KMS-11 (cell line): ENCODE results near the gene CNDP1.

ENCODE experiments used
- H2AFZ ChIP-seq: fragments of 200-600 bp; sonication (generic); 2 replicates; pipeline ENCODE4 v1.6.1; 2016; ENCODE audit warnings: antibody characterized with exemption, mixed run types, low read depth
- H3K27ac ChIP-seq: fragments of 200-600 bp; sonication (generic); 2 replicates; pipeline ENCODE4 v1.6.1; 2016; ENCODE audit warnings: mild to moderate bottlenecking, mixed run types
- H3K27me3 ChIP-seq: fragments of 200-600 bp; sonication (generic); 2 replicates; pipeline ENCODE4 v1.6.1; 2017; ENCODE audit warnings: mild to moderate bottlenecking, low read depth, mixed run types, moderate library complexity; ENCODE audit not compliant: insufficient read depth
- H3K36me3 ChIP-seq: fragments of 200-600 bp; sonication (generic); 2 replicates; pipeline ENCODE4 v1.6.1; 2017; ENCODE audit warnings: mild to moderate bottlenecking, mixed run types; ENCODE audit not compliant: insufficient read depth
- H3K4me1 ChIP-seq: fragments of 200-600 bp; sonication (generic); 2 replicates; pipeline ENCODE4 v1.6.1; 2016; ENCODE audit warnings: mild to moderate bottlenecking, low read depth, mixed run types; ENCODE audit not compliant: poor library complexity, severe bottlenecking
- H3K4me2 ChIP-seq: fragments of 200-600 bp; sonication (generic); 2 replicates; pipeline ENCODE4 v1.7.0; 2016; ENCODE audit warnings: mild to moderate bottlenecking, mixed run types
- H3K4me3 ChIP-seq: fragments of 200-600 bp; sonication (generic); IDR thresholded peaks from 2 replicates; pipeline ENCODE4 v1.6.1; 2017; ENCODE audit warnings: low read depth, low read length, mixed read lengths; ENCODE audit not compliant: insufficient read depth
- H3K79me2 ChIP-seq: fragments of 200-600 bp; sonication (generic); 2 replicates; pipeline ENCODE4 v1.6.1; 2016; ENCODE audit warnings: low read depth, mixed run types; ENCODE audit not compliant: insufficient read depth
- H3K9ac ChIP-seq: fragments of 200-600 bp; sonication (generic); 2 replicates; pipeline ENCODE4 v1.6.1; 2016; ENCODE audit warnings: mild to moderate bottlenecking, mixed run types
- H4K20me1 ChIP-seq: fragments of 200-600 bp; sonication (generic); 2 replicates; pipeline ENCODE4 v1.6.1; 2016; ENCODE audit warnings: mild to moderate bottlenecking, mixed run types; ENCODE audit not compliant: insufficient read depth
- CTCF ChIP-seq: fragments of 200-600 bp; sonication (generic); conservative IDR thresholded peaks from 2 replicates; pipeline ENCODE4 v1.6.1; 2017; ENCODE audit warnings: low read depth, mild to moderate bottlenecking, antibody characterized with exemption, low read length, moderate library complexity, mixed read lengths

Gene CNDP1

GRCh38 chr18:74546751-74547530, 12.6 kb downstream of the CNDP1 start:
- H4K20me1 ChIP-seq: no peaks in the 10 kb centered on the region
- no peak overlapping the region for H3K9ac ChIP-seq
- no peaks in the 10 kb centered on the region for H3K36me3 ChIP-seq
- H3K4me1 ChIP-seq: peaks cover 53% of the 10 kb centered on the region
- no peak for TF ChIP-seq CTCF
- no peak overlapping the region for H3K27ac ChIP-seq
- H3K4me2 ChIP-seq: peak overlapping the region; percentile 26
- H3K79me2 ChIP-seq: no peaks in the 10 kb centered on the region
- no peak overlapping the region for H3K4me3 ChIP-seq
- no peak overlapping the region for H2AFZ ChIP-seq
- H3K27me3 ChIP-seq: no peaks in the 10 kb centered on the region

- Histone ChIP-seq H3K27ac (no peak overlapping the region), H2AFZ (no peak overlapping the region), H3K79me2 (no peaks in the 10 kb centered on the region), H3K4me2 (no peak overlapping the region), H3K4me1 (peaks cover 49% of the 10 kb centered on the region), H4K20me1 (no peaks in the 10 kb centered on the region), H3K9ac (no peak overlapping the region), H3K36me3 (no peaks in the 10 kb centered on the region), H3K27me3 (no peaks in the 10 kb centered on the region), H3K4me3 (no peak overlapping the region)
- no peak for TF ChIP-seq CTCF
Observed at GRCh38 chr18:74547860-74548259, 13.6 kb downstream of the CNDP1 start.

- no peak for TF ChIP-seq CTCF
- no peaks in the 10 kb centered on the region for H3K27me3 ChIP-seq
Observed at GRCh38 chr18:74549591-74550104, 15.3 kb downstream of the CNDP1 start.

GRCh38 chr18:74550886-74551285, 16.6 kb downstream of the CNDP1 start:
- H3K4me3 ChIP-seq: no peak overlapping the region
- no peaks in the 10 kb centered on the region for H3K79me2 ChIP-seq
- peaks cover 26% of the 10 kb centered on the region for H3K4me1 ChIP-seq
- H2AFZ ChIP-seq: no peak overlapping the region
- no peak overlapping the region for H3K4me2 ChIP-seq
- H4K20me1 ChIP-seq: no peaks in the 10 kb centered on the region
- no peak for TF ChIP-seq CTCF
- H3K27me3 ChIP-seq: no peaks in the 10 kb centered on the region
- no peak overlapping the region for H3K9ac ChIP-seq
- no peaks in the 10 kb centered on the region for H3K36me3 ChIP-seq
- H3K27ac ChIP-seq: no peak overlapping the region

More at GRCh38 chr18:74549591-74550104, 15.3 kb downstream of the CNDP1 start:
- Histone ChIP-seq H3K4me2 (no peak overlapping the region), H3K27ac (no peak overlapping the region), H3K4me1 (peaks cover 31% of the 10 kb centered on the region), H3K79me2 (no peaks in the 10 kb centered on the region), H3K9ac (no peak overlapping the region), H4K20me1 (no peaks in the 10 kb centered on the region), H3K4me3 (no peak overlapping the region), H3K36me3 (no peaks in the 10 kb centered on the region), H2AFZ (no peak overlapping the region)
